Measurements from ENCODE around the gene MTSS2.

MTSS2 gene

GRCh38 chr16:70715055-70715858, 29.4 kb upstream of the MTSS2 start:
- no peak overlapping the region for H3K4me3 ChIP-seq (ENCODE audit: low read depth, low read length)

GRCh38 chr16:70714581-70715054, 28.8 kb upstream of the MTSS2 start:
- H3K4me3 ChIP-seq (ENCODE audit: low read depth, low read length) = no peak overlapping the region

- H3K4me3 ChIP-seq (ENCODE audit: low read depth, low read length) = no peak overlapping the region
Observed at GRCh38 chr16:70713824-70714223, 28.0 kb upstream of the MTSS2 start.

- no peak overlapping the region for H3K4me3 ChIP-seq (ENCODE audit: low read depth, low read length)
Observed at GRCh38 chr16:70713342-70713741, 27.5 kb upstream of the MTSS2 start.

GRCh38 chr16:70712942-70713341, 27.1 kb upstream of the MTSS2 start:
- no peak overlapping the region for H3K4me3 ChIP-seq (ENCODE audit: low read depth, low read length)

GRCh38 chr16:70712359-70712758, 26.5 kb upstream of the MTSS2 start:
- H3K4me3 ChIP-seq (ENCODE audit: low read depth, low read length) = no peak overlapping the region

- H3K4me3 ChIP-seq (ENCODE audit: low read depth, low read length) = no peak overlapping the region
Observed at GRCh38 chr16:70711211-70712031, 25.6 kb upstream of the MTSS2 start.

GRCh38 chr16:70710422-70711210, 24.8 kb upstream of the MTSS2 start:
- H3K4me3 ChIP-seq (ENCODE audit: low read depth, low read length) = no peak overlapping the region

- H3K4me3 ChIP-seq (ENCODE audit: low read depth, low read length) = no peak overlapping the region
Observed at GRCh38 chr16:70709942-70710341, 24.1 kb upstream of the MTSS2 start.

- H3K4me3 ChIP-seq (ENCODE audit: low read depth, low read length) = no peak overlapping the region
Observed at GRCh38 chr16:70709457-70709856, 23.6 kb upstream of the MTSS2 start.

- no peak overlapping the region for H3K4me3 ChIP-seq (ENCODE audit: low read depth, low read length)
Observed at GRCh38 chr16:70708366-70709246, 22.8 kb upstream of the MTSS2 start.

GRCh38 chr16:70706948-70707465, 21.2 kb upstream of the MTSS2 start:
- no peak overlapping the region for H3K4me3 ChIP-seq (ENCODE audit: low read depth, low read length)

- H3K4me3 ChIP-seq (ENCODE audit: low read depth, low read length) = no peak overlapping the region
Observed at GRCh38 chr16:70705056-70705455, 19.2 kb upstream of the MTSS2 start.

- H3K4me3 ChIP-seq (ENCODE audit: low read depth, low read length) = no peak overlapping the region
Observed at GRCh38 chr16:70704586-70704985, 18.7 kb upstream of the MTSS2 start.

GRCh38 chr16:70703835-70704381, 18.1 kb upstream of the MTSS2 start:
- no peak overlapping the region for H3K4me3 ChIP-seq (ENCODE audit: low read depth, low read length)

- no peak overlapping the region for H3K4me3 ChIP-seq (ENCODE audit: low read depth, low read length)
Observed at GRCh38 chr16:70703041-70703834, 17.4 kb upstream of the MTSS2 start.

GRCh38 chr16:70702624-70703023, 16.8 kb upstream of the MTSS2 start:
- no peak overlapping the region for H3K4me3 ChIP-seq (ENCODE audit: low read depth, low read length)

- H3K4me3 ChIP-seq (ENCODE audit: low read depth, low read length) = no peak overlapping the region
Observed at GRCh38 chr16:70701998-70702397, 16.1 kb upstream of the MTSS2 start.

GRCh38 chr16:70701596-70701995, 15.7 kb upstream of the MTSS2 start:
- no peak overlapping the region for H3K4me3 ChIP-seq (ENCODE audit: low read depth, low read length)
